ENCODE measurements around the gene BRSK2. TPM values are rescaled to one million over a fixed set of nuclear protein-coding genes. Genes with fewer than 3 reads are reported as not detected.

Gene BRSK2
- total RNA-seq, 1 experiment from 2014 or later: 32.2 TPM

- H3K4me1 ChIP-seq (ENCODE audit: control insufficient read depth, insufficient read depth, low read length): peaks cover 23% of the 10 kb centered on the region
- H3K36me3 ChIP-seq (ENCODE audit: control insufficient read depth, insufficient read depth, low read length): no peaks in the 10 kb centered on the region
- H3K4me3 ChIP-seq (ENCODE audit: low read depth in 2 of 2, low read length in 2 of 2): peak overlapping the region; percentile 53 to 71
- DNase-seq (ENCODE audit: low read depth, low spot score) (no peak), ATAC-seq (peak; percentile 95)
- POLR2A ChIA-PET: interaction anchor here (0.6 to 1.1 kb wide), 4 partner anchors 32 to 128 kb away, joined by 3 to 7 read pairs (median 5); no protein-coding TSS in a partner anchor
- no TSS peak for BruUV-seq (replicated peaks)
- in situ Hi-C loops (cut with HindIII; ENCODE audit: low pct_unique_long_range_greater_than_20kb, low sequenced_read_pairs): no loop called here
- intact Hi-C loops (cut with micrococcal nuclease; ENCODE audit: unreplicated experiment): no loop called here
- CTCF ChIA-PET: interaction anchor here (0.6 kb wide), 2 partner anchors 63 to 239 kb away, joined by 3 to 5 read pairs; partner anchors contain the start of gene KRTAP5-4
- peak overlapping the region; percentile 72 for H3K27ac ChIP-seq (ENCODE audit: low read length)
- H3K27me3 ChIP-seq (ENCODE audit: control insufficient read depth, insufficient read depth, low read length): no peaks in the 10 kb centered on the region
- no peaks in the 10 kb centered on the region for H3K9me3 ChIP-seq (ENCODE audit: control insufficient read depth, insufficient read depth, low read depth, low read length)
- TF ChIP-seq POLR2AphosphoS5 (IDR thresholded peaks at IDR 0.05; ENCODE audit: low read depth, low read length) (peak; percentile 69), SIN3A (IDR thresholded peaks at IDR 0.05; ENCODE audit: borderline replicate concordance, insufficient read depth, low read depth, low read length) (no peak), TCF7L2 (IDR thresholded peaks at IDR 0.05; ENCODE audit: low read depth, low read length) (no peak)
These were observed 6.7 kb upstream of the BRSK2 start for GRCh38 chr11:1382831-1383607.

DNA sequence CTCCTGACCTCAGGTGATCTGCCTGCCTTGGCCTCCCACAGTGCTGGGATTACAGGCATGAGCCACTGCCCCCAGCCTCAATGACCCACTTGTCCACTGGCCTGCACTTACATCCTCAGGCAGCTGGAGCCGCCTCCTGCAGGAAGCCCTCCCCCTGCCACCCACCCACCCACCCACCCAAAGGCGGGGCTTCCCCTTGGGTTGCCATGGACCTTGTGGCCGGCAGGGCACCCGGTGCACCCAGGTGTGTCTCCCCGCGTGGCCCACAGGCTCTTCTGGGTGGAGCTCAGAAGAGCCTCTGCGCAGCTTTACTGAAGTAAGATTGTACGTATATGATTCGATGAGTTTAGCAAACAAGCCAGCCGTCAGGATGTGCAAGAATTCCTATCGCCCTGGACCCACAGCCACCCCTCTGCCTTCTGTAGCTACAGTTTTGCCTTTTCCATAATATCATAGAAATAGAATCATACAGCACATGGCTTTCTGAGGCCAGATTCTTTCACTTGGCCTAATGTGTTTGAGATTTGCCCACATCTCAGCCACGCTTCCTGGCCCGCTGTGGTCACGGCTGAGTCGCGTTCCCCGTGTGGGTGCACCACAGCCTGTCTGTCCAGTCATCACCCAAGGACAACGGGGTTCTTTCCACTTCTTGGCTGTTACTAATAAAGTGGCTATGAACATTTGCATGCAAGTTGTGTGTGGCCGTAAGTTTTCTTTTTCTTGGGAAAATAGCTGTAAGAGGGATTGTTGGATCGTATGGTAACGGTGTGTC, 5.3 kb upstream of the BRSK2 start:
- no peak overlapping the region for H3K4me3 ChIP-seq (ENCODE audit: low read depth in 2 of 2, low read length in 2 of 2)
- BruUV-seq (replicated peaks): no TSS peak
- ChIA-PET POLR2A (interaction anchor here (0.6 kb wide), 1 partner anchor 31 kb away, joined by 4 read pairs; no protein-coding TSS in a partner anchor), CTCF (interaction anchor here (0.6 kb wide), 1 partner anchor 257 kb away, joined by 3 read pairs; no protein-coding TSS in a partner anchor)
- H3K4me1 ChIP-seq (ENCODE audit: control insufficient read depth, insufficient read depth, low read length): peaks cover 35% of the 10 kb centered on the region
- no peaks in the 10 kb centered on the region for H3K9me3 ChIP-seq (ENCODE audit: control insufficient read depth, insufficient read depth, low read depth, low read length)
- TF ChIP-seq TCF7L2 (IDR thresholded peaks at IDR 0.05; ENCODE audit: low read depth, low read length) (no peak), POLR2AphosphoS5 (IDR thresholded peaks at IDR 0.05; ENCODE audit: low read depth, low read length) (no peak), SIN3A (IDR thresholded peaks at IDR 0.05; ENCODE audit: borderline replicate concordance, insufficient read depth, low read depth, low read length) (no peak), REST (IDR thresholded peaks at IDR 0.05; ENCODE audit: insufficient read depth in 1 of 2, low read depth in 2 of 2, low read length in 1 of 2) (no peak)
- TF ChIP-seq, protein P1, sequence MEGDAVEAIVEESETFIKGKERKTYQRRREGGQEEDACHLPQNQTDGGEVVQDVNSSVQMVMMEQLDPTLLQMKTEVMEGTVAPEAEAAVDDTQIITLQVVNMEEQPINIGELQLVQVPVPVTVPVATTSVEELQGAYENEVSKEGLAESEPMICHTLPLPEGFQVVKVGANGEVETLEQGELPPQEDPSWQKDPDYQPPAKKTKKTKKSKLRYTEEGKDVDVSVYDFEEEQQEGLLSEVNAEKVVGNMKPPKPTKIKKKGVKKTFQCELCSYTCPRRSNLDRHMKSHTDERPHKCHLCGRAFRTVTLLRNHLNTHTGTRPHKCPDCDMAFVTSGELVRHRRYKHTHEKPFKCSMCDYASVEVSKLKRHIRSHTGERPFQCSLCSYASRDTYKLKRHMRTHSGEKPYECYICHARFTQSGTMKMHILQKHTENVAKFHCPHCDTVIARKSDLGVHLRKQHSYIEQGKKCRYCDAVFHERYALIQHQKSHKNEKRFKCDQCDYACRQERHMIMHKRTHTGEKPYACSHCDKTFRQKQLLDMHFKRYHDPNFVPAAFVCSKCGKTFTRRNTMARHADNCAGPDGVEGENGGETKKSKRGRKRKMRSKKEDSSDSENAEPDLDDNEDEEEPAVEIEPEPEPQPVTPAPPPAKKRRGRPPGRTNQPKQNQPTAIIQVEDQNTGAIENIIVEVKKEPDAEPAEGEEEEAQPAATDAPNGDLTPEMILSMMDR (IDR thresholded peaks at IDR 0.05): no peak
- H3K27me3 ChIP-seq (ENCODE audit: control insufficient read depth, insufficient read depth, low read length): no peaks in the 10 kb centered on the region
- intact Hi-C loops (cut with micrococcal nuclease; ENCODE audit: unreplicated experiment): no loop called here
- in situ Hi-C loops (cut with HindIII; ENCODE audit: low pct_unique_long_range_greater_than_20kb, low sequenced_read_pairs): no loop called here
- no peak for DNase-seq (ENCODE audit: low read depth, low spot score)
- peak overlapping the region; percentile 13; the same call in 1 of the 2 replicates for H3K27ac ChIP-seq (ENCODE audit: low read length)
- ATAC-seq: no peak
- no peaks in the 10 kb centered on the region for H3K36me3 ChIP-seq (ENCODE audit: control insufficient read depth, insufficient read depth, low read length)
